Measurements from ENCODE around the gene CLDND1. TPM values are rescaled to one million over a fixed set of nuclear protein-coding genes. Genes with fewer than 3 reads are reported as not detected.

The CLDND1 gene
- total and polyA plus RNA-seq, 2 of the 13 experiments (the other 11 are each of a cell fraction or from before 2014, with no cell fraction given): 50.8 to 121 TPM

GRCh38 chr3:98522544-98523281 is at the start of gene CLDND1 (continued):
- TF ChIP-seq ZNF350 (CRISPR knock-in tag; IDR thresholded peaks at IDR 0.05; ENCODE audit: borderline replicate concordance, low read depth) (no peak; the same call in 1 of the 2 replicates), SMARCE1 (IDR thresholded peaks at IDR 0.05; ENCODE audit: borderline replicate concordance) (no peak), KMT2A (CRISPR knock-in tag; IDR thresholded peaks at IDR 0.05) (0 out of 2 replicates have a peak, but pooled peaks have one; percentile 66), MAZ (IDR thresholded peaks at IDR 0.05; ENCODE audit: borderline replicate concordance, low read depth, low read length) (peak; percentile 92; the same call in 1 of the 2 replicates), MAZ (CRISPR knock-in tag; IDR thresholded peaks at IDR 0.05; ENCODE audit: low read depth) (no peak; the same call in 1 of the 2 replicates), WIZ (CRISPR knock-in tag; IDR thresholded peaks at IDR 0.05) (no peak), ZKSCAN8 (CRISPR knock-in tag; IDR thresholded peaks at IDR 0.05; ENCODE audit: borderline replicate concordance) (no peak), TAF1 (CRISPR knock-in tag; IDR thresholded peaks at IDR 0.05) (peak; percentile 74; the same call in 1 of the 2 replicates), ZNF784 (CRISPR knock-in tag; IDR thresholded peaks at IDR 0.05; ENCODE audit: borderline replicate concordance) (0 out of 2 replicates have a peak, but pooled peaks have one; percentile 22), MBNL3 (CRISPR knock-in tag; conservative IDR thresholded peaks at IDR 0.05) (no peak), HCFC1 (IDR thresholded peaks at IDR 0.05; ENCODE audit: low read depth, low read length) (peak; percentile 92), JUN (CRISPR knock-in tag; IDR thresholded peaks at IDR 0.05) (no peak), ZBTB1 (CRISPR knock-in tag; IDR thresholded peaks at IDR 0.05; ENCODE audit: borderline replicate concordance) (no peak), ZKSCAN5 (CRISPR knock-in tag; IDR thresholded peaks at IDR 0.05) (no peak), MTF1 (CRISPR knock-in tag; IDR thresholded peaks at IDR 0.05) (no peak), ZFP62 (CRISPR knock-in tag; IDR thresholded peaks at IDR 0.05) (no peak), SRY (CRISPR knock-in tag; IDR thresholded peaks at IDR 0.05) (no peak; the same call in 1 of the 2 replicates), MAF1 (CRISPR knock-in tag; IDR thresholded peaks at IDR 0.05; ENCODE audit: borderline replicate concordance) (0 out of 2 replicates have a peak, but pooled peaks have one; percentile 26), ZNF232 (CRISPR knock-in tag; IDR thresholded peaks at IDR 0.05; ENCODE audit: borderline replicate concordance) (peak; percentile 17; the same call in 1 of the 2 replicates), GLI4 (CRISPR knock-in tag; IDR thresholded peaks at IDR 0.05; ENCODE audit: borderline replicate concordance) (no peak), ZNF792 (CRISPR knock-in tag; IDR thresholded peaks at IDR 0.05) (peak; percentile 95), ZNF333 (CRISPR knock-in tag; IDR thresholded peaks at IDR 0.05; ENCODE audit: borderline replicate concordance) (no peak), ZNF720 (CRISPR knock-in tag; IDR thresholded peaks at IDR 0.05) (no peak), HNRNPLL (IDR thresholded peaks at IDR 0.05; ENCODE audit: low read depth, low read length, poor library complexity, severe bottlenecking) (peak; percentile 69), SP4 (CRISPR knock-in tag; IDR thresholded peaks at IDR 0.05) (peak; percentile 56), RARA (CRISPR knock-in tag; IDR thresholded peaks at IDR 0.05) (no peak), TSC22D2 (CRISPR knock-in tag; IDR thresholded peaks at IDR 0.05; ENCODE audit: borderline replicate concordance) (no peak)
- TF ChIP-seq, protein P1, sequence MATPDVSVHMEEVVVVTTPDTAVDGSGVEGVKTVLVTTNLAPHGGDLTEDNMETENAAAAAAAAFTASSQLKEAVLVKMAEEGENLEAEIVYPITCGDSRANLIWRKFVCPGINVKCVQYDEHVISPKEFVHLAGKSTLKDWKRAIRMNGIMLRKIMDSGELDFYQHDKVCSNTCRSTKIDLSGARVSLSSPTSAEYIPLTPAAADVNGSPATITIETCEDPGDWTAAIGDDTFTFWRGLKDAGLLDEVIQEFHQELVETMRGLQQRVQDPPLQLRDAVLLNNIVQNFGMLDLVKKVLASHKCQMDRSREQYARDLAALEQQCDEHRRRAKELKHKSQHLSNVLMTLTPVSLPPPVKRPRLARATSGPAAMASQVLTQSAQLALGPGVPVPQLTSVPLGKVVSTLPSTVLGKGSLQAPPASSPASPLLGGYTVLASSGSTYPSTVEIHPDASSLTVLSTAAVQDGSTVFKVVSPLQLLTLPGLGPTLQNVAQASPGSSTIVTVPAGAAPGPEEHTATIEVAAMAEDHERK (CRISPR knock-in tag; IDR thresholded peaks at IDR 0.05; ENCODE audit: low read depth): peak; percentile 56; the same call in 1 of the 2 replicates
- TF ChIP-seq, protein P2, sequence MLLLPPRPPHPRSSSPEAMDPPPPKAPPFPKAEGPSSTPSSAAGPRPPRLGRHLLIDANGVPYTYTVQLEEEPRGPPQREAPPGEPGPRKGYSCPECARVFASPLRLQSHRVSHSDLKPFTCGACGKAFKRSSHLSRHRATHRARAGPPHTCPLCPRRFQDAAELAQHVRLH (CRISPR knock-in tag; IDR thresholded peaks at IDR 0.05; ENCODE audit: borderline replicate concordance, low read depth): peak; percentile 35; the same call in 1 of the 2 replicates
- TF ChIP-seq, protein P3, sequence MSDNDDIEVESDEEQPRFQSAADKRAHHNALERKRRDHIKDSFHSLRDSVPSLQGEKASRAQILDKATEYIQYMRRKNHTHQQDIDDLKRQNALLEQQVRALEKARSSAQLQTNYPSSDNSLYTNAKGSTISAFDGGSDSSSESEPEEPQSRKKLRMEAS (IDR thresholded peaks at IDR 0.05): peak; percentile 39

Measured in HepG2 (cell line).